HCT116 (cell line): ENCODE measurements around the gene FRA10AC1. TPM values are rescaled to one million over a fixed set of nuclear protein-coding genes. Genes with fewer than 3 reads are reported as not detected.

Experiments
- ATAC-seq: fragments of 200-7000 bp; cut with Tn5 transposase; 2 replicates; pipeline ENCODE4 v1.9.1; 2020; ENCODE audit warnings: mild to moderate bottlenecking, moderate library complexity
- BruUV-seq: library from RNA; stranded (reverse); fragments of 400-500 nt; replicated peaks from 2 replicates; lab custom pipeline; 2021; lab: Mats Ljungman, UMichigan
- CTCF ChIA-PET: fragments of 300-600 bp; sonication (Branson Sonifier 250); formaldehyde crosslinking; loops from one replicate; lab custom pipeline; 2021; ENCODE audit warnings: antibody characterized with exemption; lab: Charles Lee
- POLR2A ChIA-PET: fragments of 300-600, 350-600 bp; sonication (Branson Sonifier 250); formaldehyde crosslinking; loops from one replicate; lab custom pipeline; 2021; ENCODE audit warnings: antibody characterized with exemption; lab: Charles Lee
- RAD21 ChIA-PET, 2 experiments: fragments of 300-600 bp; sonication (Branson Sonifier 250); formaldehyde crosslinking; loops; one replicate each; lab custom pipeline; 2023; ENCODE audit warnings: low total read pairs in 2 of 2; ENCODE audit not compliant: uncharacterized antibody in 2 of 2, unreplicated experiment in 2 of 2, low non-redundant PET in 1 of 2; lab: Charles Lee
- DNase-seq: peaks from one replicate; pipeline ENCODE4 v3.0.0-alpha.2; 2010; ENCODE audit warnings: low read depth, low spot score
- H2AFZ ChIP-seq: fragments of 200-600 bp; shearing (Covaris generic), sonication (generic); 2 replicates; pipeline ENCODE4 v1.6.1; 2017; ENCODE audit warnings: low read depth, mixed run types, mixed read lengths, antibody characterized with exemption, low read length; ENCODE audit not compliant: poor library complexity, severe bottlenecking
- H3K27ac ChIP-seq: 2 replicates; pipeline ENCODE4 v1.5.1; 2012; ENCODE audit warnings: low read depth, low read length
- H3K27me3 ChIP-seq: fragments of 200-600 bp; sonication (generic); 2 replicates; pipeline ENCODE4 v1.6.1; 2016; ENCODE audit warnings: mixed run types, low read length, mixed read lengths; ENCODE audit not compliant: insufficient read depth
- H3K36me3 ChIP-seq, 2 experiments: fragments of 200-500 bp in 1 of 2; fragments of 200-600 bp in 1 of 2; sonication (Bioruptor generic) in 1 of 2; sonication (generic) in 1 of 2; 2 replicates each; pipeline versions ENCODE4 v1.5.1 to v1.6.1; 2014 to 2016; ENCODE audit warnings: low read length in 2 of 2, inconsistent platforms in 1 of 2, mixed read lengths in 1 of 2, mixed run types in 1 of 2; ENCODE audit not compliant: insufficient read depth in 2 of 2, control insufficient read depth in 1 of 2
- H3K4me1 ChIP-seq, 2 experiments: fragments of 200-600 bp in 1 of 2; sonication (generic) in 1 of 2; 2 replicates each; pipeline versions ENCODE4 v1.5.1 to v1.6.1; 2012 to 2017; ENCODE audit warnings: low read length in 2 of 2, inconsistent platforms in 1 of 2, mild to moderate bottlenecking in 1 of 2, mixed read lengths in 1 of 2, mixed run types in 1 of 2, moderate library complexity in 1 of 2; ENCODE audit not compliant: insufficient read depth in 2 of 2, control insufficient read depth in 1 of 2
- H3K4me2 ChIP-seq: fragments of 200-600 bp; sonication (generic); 2 replicates; pipeline ENCODE4 v1.6.1; 2017; ENCODE audit warnings: mixed run types, low read length, mixed read lengths
- H3K4me3 ChIP-seq, 2 experiments: fragments of 200-600 bp in 1 of 2; sonication (generic) in 1 of 2; replicated peaks in 1 of 2; 2 replicates each; pipeline ENCODE4 v1.5.1; 2011 to 2016; ENCODE audit warnings: low read length in 2 of 2, control low read depth in 1 of 2, low read depth in 1 of 2, mild to moderate bottlenecking in 1 of 2, mixed read lengths in 1 of 2, mixed run types in 1 of 2
- H3K79me2 ChIP-seq: fragments of 200-600 bp; sonication (generic); 2 replicates; pipeline ENCODE4 v1.6.1; 2017; ENCODE audit warnings: mild to moderate bottlenecking, mixed run types, low read length, moderate library complexity, mixed read lengths; ENCODE audit not compliant: insufficient read depth
- H3K9ac ChIP-seq: fragments of 200-600 bp; sonication (generic); 2 replicates; pipeline ENCODE4 v1.6.1; 2016; ENCODE audit warnings: low read length, mixed read lengths
- H3K9me2 ChIP-seq: fragments of 200-600 bp; sonication (generic), shearing (Covaris generic); 2 replicates; pipeline ENCODE4 v1.6.1; 2017; ENCODE audit warnings: mixed run types, mild to moderate bottlenecking, moderate library complexity; ENCODE audit not compliant: insufficient read depth
- H3K9me3 ChIP-seq, 2 experiments: fragments of 200-500 bp in 1 of 2; fragments of 200-600 bp in 1 of 2; sonication (Bioruptor generic) in 1 of 2; sonication (generic) in 1 of 2; 2 replicates each; pipeline ENCODE4 v1.6.1; 2014 to 2017; ENCODE audit warnings: low read length in 2 of 2, mixed read lengths in 2 of 2, inconsistent platforms in 1 of 2, low read depth in 1 of 2, mild to moderate bottlenecking in 1 of 2, mixed run types in 1 of 2, moderate library complexity in 1 of 2; ENCODE audit not compliant: control insufficient read depth in 1 of 2, insufficient read depth in 1 of 2
- H4K20me1 ChIP-seq: fragments of 200-600 bp; sonication (generic), shearing (Covaris generic); 2 replicates; pipeline ENCODE4 v1.6.1; 2017; ENCODE audit warnings: mixed run types, mild to moderate bottlenecking, moderate library complexity; ENCODE audit not compliant: insufficient read depth
- CBX3 ChIP-seq: IDR thresholded peaks from 2 replicates; pipeline ENCODE4 v1.6.1; 2012; ENCODE audit warnings: low read depth
- CEBPB ChIP-seq: IDR thresholded peaks from 2 replicates; pipeline ENCODE4 v1.6.1; 2012; ENCODE audit warnings: low read depth
- EGR1 ChIP-seq: IDR thresholded peaks from 2 replicates; pipeline ENCODE4 v1.6.1; 2012; ENCODE audit warnings: low read depth
- EZH2 ChIP-seq: fragments of 200-600 bp; sonication (generic); IDR thresholded peaks from 2 replicates; pipeline ENCODE4 v1.6.1; 2017; ENCODE audit warnings: antibody characterized with exemption, mixed run types
- JUND ChIP-seq: IDR thresholded peaks from 2 replicates; pipeline ENCODE4 v1.6.1; 2012
- RAD21 ChIP-seq: IDR thresholded peaks from 2 replicates; pipeline ENCODE4 v1.6.1; 2012; ENCODE audit warnings: low read depth, mild to moderate bottlenecking
- SIN3A ChIP-seq: IDR thresholded peaks from 2 replicates; pipeline ENCODE4 v1.6.1; 2012; ENCODE audit warnings: low read depth
- SP1 ChIP-seq: IDR thresholded peaks from 2 replicates; pipeline ENCODE4 v1.6.1; 2012; ENCODE audit warnings: low read depth
- TCF7L2 ChIP-seq: IDR thresholded peaks from 2 replicates; pipeline ENCODE4 v1.7.0; 2011; ENCODE audit warnings: borderline replicate concordance, inconsistent platforms; ENCODE audit not compliant: insufficient read depth, insufficient read length; ENCODE audit errors: extremely low read depth
- YY1 ChIP-seq: IDR thresholded peaks from 2 replicates; pipeline ENCODE4 v1.6.1; 2011; ENCODE audit warnings: low read length, low read depth, moderate library complexity, mild to moderate bottlenecking; ENCODE audit not compliant: insufficient replicate concordance; ENCODE audit errors: extremely low read depth
- ZNF274 ChIP-seq: fragments of 200-500 bp; sonication (Bioruptor generic); IDR thresholded peaks from 2 replicates; pipeline ENCODE4 v1.6.1; 2014; ENCODE audit warnings: mild to moderate bottlenecking, low read depth, low read length, inconsistent platforms
- intact Hi-C: fragments of 100-400 bp; cut with micrococcal nuclease; formaldehyde crosslinking; loops from 2 replicates; pipeline ENCODE4 v1.10.0; 2022
- total RNA-seq: library from RNA; stranded (reverse); gene quantifications from one replicate; pipeline ENCODE4 v1.2.1, GENCODE V29; 2021; ENCODE audit not compliant: unreplicated experiment
- TF ChIP-seq, protein P1 (sequence below), 3 experiments: fragments of 200-600 bp in 1 of 3; sonication (generic) in 1 of 3; IDR thresholded peaks in 2 of 3; conservative IDR thresholded peaks in 1 of 3; 2 replicates each; pipeline ENCODE4 v1.5.1; 2012 to 2017; ENCODE audit warnings: low read depth in 2 of 3, low read length in 2 of 3, antibody characterized with exemption in 1 of 3, borderline replicate concordance in 1 of 3, control low read depth in 1 of 3, mild to moderate bottlenecking in 1 of 3, mixed read lengths in 1 of 3, mixed run types in 1 of 3, moderate library complexity in 1 of 3; ENCODE audit not compliant: insufficient read depth in 1 of 3
- TF ChIP-seq, protein P2 (sequence below): IDR thresholded peaks from 2 replicates; pipeline ENCODE4 v1.6.1; 2012
- TF ChIP-seq, protein P3 (sequence below): IDR thresholded peaks from 2 replicates; pipeline ENCODE4 v1.6.1; 2012; ENCODE audit warnings: low read depth

The FRA10AC1 gene
- total RNA-seq, 1 experiment from 2014 or later, result 21.9 TPM

DNA sequence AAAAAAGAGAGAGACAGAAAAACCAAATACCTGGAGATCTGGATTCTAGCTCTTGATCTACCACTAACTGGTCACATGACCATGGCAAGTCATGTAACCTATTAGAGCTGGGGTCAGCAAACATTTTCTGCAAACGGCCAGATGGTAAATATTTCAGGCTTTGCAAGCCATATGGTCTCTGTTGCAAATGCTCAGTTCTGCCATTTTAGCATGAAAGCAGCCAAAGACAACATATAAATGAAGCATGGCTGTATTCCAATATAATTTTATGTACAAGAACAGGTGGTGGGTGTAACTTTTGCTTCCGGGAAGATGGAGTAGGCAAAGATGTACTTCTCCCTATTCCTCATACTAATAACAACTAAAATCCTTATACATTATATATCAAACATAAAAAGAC lies 6.7 kb downstream of the FRA10AC1 start:
- no peak overlapping the region for H3K4me2 ChIP-seq
- intact Hi-C loops, result no loop called here
- peaks cover 10% of the 10 kb centered on the region; the same call in 1 of the 2 replicates for H3K79me2 ChIP-seq
- ChIA-PET RAD21 (no interaction called here), POLR2A (no interaction called here), CTCF (no interaction called here)
- no peak for ATAC-seq
- no TSS peak for BruUV-seq
- no peak overlapping the region for H3K4me3 ChIP-seq
- no peaks in the 10 kb centered on the region for H3K4me1 ChIP-seq
- H3K9me3 ChIP-seq, result no peaks in the 10 kb centered on the region
- no peaks in the 10 kb centered on the region for H3K27me3 ChIP-seq
- peaks cover 35 to 50% of the 10 kb centered on the region in 2 experiments for H3K36me3 ChIP-seq
- no peak overlapping the region for H2AFZ ChIP-seq
- DNase-seq, result no peak
- no peak overlapping the region for H3K9ac ChIP-seq
- H3K27ac ChIP-seq, result no peak overlapping the region
- no peak for TF ChIP-seq CBX3
- no peak for TF ChIP-seq TCF7L2
- no peak for TF ChIP-seq RAD21
- TF ChIP-seq SIN3A, result no peak
- TF ChIP-seq, protein P1, sequence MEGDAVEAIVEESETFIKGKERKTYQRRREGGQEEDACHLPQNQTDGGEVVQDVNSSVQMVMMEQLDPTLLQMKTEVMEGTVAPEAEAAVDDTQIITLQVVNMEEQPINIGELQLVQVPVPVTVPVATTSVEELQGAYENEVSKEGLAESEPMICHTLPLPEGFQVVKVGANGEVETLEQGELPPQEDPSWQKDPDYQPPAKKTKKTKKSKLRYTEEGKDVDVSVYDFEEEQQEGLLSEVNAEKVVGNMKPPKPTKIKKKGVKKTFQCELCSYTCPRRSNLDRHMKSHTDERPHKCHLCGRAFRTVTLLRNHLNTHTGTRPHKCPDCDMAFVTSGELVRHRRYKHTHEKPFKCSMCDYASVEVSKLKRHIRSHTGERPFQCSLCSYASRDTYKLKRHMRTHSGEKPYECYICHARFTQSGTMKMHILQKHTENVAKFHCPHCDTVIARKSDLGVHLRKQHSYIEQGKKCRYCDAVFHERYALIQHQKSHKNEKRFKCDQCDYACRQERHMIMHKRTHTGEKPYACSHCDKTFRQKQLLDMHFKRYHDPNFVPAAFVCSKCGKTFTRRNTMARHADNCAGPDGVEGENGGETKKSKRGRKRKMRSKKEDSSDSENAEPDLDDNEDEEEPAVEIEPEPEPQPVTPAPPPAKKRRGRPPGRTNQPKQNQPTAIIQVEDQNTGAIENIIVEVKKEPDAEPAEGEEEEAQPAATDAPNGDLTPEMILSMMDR (IDR thresholded peaks at IDR 0.05 in 2 of 3, conservative IDR thresholded peaks at IDR 0.05 in 1 of 3; ENCODE audit: borderline replicate concordance in 1 of 3, insufficient read depth in 1 of 3, low read depth in 2 of 3, low read length in 2 of 3), result no peak
- TF ChIP-seq, protein P2, sequence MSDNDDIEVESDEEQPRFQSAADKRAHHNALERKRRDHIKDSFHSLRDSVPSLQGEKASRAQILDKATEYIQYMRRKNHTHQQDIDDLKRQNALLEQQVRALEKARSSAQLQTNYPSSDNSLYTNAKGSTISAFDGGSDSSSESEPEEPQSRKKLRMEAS, result no peak
- TF ChIP-seq, protein P3, sequence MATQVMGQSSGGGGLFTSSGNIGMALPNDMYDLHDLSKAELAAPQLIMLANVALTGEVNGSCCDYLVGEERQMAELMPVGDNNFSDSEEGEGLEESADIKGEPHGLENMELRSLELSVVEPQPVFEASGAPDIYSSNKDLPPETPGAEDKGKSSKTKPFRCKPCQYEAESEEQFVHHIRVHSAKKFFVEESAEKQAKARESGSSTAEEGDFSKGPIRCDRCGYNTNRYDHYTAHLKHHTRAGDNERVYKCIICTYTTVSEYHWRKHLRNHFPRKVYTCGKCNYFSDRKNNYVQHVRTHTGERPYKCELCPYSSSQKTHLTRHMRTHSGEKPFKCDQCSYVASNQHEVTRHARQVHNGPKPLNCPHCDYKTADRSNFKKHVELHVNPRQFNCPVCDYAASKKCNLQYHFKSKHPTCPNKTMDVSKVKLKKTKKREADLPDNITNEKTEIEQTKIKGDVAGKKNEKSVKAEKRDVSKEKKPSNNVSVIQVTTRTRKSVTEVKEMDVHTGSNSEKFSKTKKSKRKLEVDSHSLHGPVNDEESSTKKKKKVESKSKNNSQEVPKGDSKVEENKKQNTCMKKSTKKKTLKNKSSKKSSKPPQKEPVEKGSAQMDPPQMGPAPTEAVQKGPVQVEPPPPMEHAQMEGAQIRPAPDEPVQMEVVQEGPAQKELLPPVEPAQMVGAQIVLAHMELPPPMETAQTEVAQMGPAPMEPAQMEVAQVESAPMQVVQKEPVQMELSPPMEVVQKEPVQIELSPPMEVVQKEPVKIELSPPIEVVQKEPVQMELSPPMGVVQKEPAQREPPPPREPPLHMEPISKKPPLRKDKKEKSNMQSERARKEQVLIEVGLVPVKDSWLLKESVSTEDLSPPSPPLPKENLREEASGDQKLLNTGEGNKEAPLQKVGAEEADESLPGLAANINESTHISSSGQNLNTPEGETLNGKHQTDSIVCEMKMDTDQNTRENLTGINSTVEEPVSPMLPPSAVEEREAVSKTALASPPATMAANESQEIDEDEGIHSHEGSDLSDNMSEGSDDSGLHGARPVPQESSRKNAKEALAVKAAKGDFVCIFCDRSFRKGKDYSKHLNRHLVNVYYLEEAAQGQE, result no peak
- no peak for TF ChIP-seq JUND
- TF ChIP-seq YY1, result no peak
- no peak for TF ChIP-seq EZH2
- no peak for TF ChIP-seq SP1
- TF ChIP-seq CEBPB, result no peak
- no peak for TF ChIP-seq ZNF274
- TF ChIP-seq EGR1, result no peak
- no peaks in the 10 kb centered on the region for H4K20me1 ChIP-seq
- no peaks in the 10 kb centered on the region for H3K9me2 ChIP-seq
